Measurements from ENCODE around the gene LAMP1. TPM values are rescaled to one million over a fixed set of nuclear protein-coding genes. Genes with fewer than 3 reads are reported as not detected.
A peak's percentile ranks its signal among the peaks of the same experiment; 100 is the strongest.

Gene LAMP1
- total RNA-seq, 1 donor from 2014 or later: 116 TPM

DNA sequence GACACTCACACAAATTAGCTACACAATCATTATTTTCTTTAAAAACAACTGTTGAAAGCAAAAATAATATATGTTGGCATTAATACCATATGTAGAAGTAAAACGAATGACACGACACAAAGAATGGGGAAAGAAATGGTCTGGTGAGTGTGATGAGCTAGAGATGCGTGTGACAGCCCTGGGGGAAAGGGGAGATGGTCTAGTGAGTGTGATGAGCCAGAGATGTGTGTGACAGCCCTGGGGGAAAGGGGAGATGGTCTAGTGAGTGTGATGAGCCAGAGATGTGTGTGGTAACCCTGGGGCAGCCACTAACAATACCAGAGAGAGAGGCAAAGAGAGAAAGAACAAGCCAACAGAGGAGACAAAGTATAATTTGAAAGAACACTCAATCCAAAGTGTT lies 22.3 kb upstream of the LAMP1 start:
- TF ChIP-seq, protein P1, sequence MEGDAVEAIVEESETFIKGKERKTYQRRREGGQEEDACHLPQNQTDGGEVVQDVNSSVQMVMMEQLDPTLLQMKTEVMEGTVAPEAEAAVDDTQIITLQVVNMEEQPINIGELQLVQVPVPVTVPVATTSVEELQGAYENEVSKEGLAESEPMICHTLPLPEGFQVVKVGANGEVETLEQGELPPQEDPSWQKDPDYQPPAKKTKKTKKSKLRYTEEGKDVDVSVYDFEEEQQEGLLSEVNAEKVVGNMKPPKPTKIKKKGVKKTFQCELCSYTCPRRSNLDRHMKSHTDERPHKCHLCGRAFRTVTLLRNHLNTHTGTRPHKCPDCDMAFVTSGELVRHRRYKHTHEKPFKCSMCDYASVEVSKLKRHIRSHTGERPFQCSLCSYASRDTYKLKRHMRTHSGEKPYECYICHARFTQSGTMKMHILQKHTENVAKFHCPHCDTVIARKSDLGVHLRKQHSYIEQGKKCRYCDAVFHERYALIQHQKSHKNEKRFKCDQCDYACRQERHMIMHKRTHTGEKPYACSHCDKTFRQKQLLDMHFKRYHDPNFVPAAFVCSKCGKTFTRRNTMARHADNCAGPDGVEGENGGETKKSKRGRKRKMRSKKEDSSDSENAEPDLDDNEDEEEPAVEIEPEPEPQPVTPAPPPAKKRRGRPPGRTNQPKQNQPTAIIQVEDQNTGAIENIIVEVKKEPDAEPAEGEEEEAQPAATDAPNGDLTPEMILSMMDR (IDR thresholded peaks at IDR 0.05; ENCODE audit: unreplicated experiment): no peak
- Mint-ChIP-seq H3K36me3 (no peaks in the 10 kb centered on the region), H3K9me3 (peaks cover 8% of the 10 kb centered on the region)

DNA sequence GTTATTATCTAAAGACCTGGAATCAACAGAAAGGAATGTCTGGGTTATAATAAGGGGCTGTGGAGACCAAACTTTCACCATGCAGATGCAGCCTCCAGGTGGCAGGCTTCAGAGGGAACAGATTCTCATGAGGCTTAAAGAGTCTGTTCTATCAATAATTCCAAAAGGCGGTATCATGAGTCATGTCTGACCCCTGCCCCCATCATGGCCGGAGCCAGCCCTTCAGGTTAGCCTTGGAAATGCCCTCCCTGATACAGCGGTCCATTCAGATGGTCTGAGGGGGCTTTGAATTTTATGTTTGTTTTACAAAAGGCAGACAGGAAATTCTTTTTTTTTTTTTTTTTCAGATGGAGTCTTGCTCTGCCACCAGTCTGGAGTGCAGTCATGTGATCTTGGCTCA lies 21.7 kb upstream of the LAMP1 start:
- Mint-ChIP-seq H3K27ac (no peak overlapping the region), H3K9me3 (peaks cover 8% of the 10 kb centered on the region), H3K27me3 (ENCODE audit: low read depth) (no peaks in the 10 kb centered on the region), H3K4me1 (peaks cover 13% of the 10 kb centered on the region), H3K36me3 (no peaks in the 10 kb centered on the region), H3K4me3 (no peak overlapping the region)
- DNase-seq (ENCODE audit: low spot score in 2 of 2, unreplicated experiment in 2 of 2): no peak
- TF ChIP-seq, protein P1 (IDR thresholded peaks at IDR 0.05; ENCODE audit: unreplicated experiment): peak; percentile 43

More for the DNA sequence above, 22.3 kb upstream of the LAMP1 start:
- H3K27me3 Mint-ChIP-seq (ENCODE audit: low read depth): no peaks in the 10 kb centered on the region
- H3K27ac Mint-ChIP-seq: peak overlapping the region; percentile 0
- no peak for DNase-seq (ENCODE audit: low spot score in 2 of 2, unreplicated experiment in 2 of 2)
- H3K4me1 Mint-ChIP-seq: peaks cover 13% of the 10 kb centered on the region
- no peak overlapping the region for H3K4me3 Mint-ChIP-seq

DNA sequence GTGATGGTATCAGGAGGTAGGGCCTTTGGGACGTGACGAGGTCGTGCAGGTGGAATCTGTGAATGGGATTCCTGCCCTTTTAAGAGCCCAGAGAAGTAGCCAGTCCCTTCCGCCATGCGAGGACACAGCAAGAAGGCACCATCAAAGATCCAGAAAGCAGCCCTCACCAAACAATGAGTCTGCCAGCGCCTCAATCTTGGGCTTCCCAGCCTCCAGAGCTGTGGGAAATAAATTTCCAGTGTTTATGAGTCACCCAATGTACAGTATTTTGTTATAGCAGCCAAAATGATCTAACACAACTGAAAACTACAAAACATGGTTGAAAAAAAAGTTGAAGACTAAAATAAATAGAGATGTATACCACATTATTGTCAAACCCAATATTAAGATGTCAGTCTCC lies 16.9 kb upstream of the LAMP1 start:
- Mint-ChIP-seq H3K36me3 (no peaks in the 10 kb centered on the region), H3K27me3 (ENCODE audit: low read depth) (peaks cover 11% of the 10 kb centered on the region), H3K4me1 (peaks cover 4% of the 10 kb centered on the region), H3K27ac (no peak overlapping the region), H3K9me3 (peaks cover 8% of the 10 kb centered on the region), H3K4me3 (no peak overlapping the region)
- TF ChIP-seq, protein P1 (IDR thresholded peaks at IDR 0.05; ENCODE audit: unreplicated experiment): no peak
- DNase-seq (ENCODE audit: low spot score in 2 of 2, unreplicated experiment in 2 of 2): no peak

DNA sequence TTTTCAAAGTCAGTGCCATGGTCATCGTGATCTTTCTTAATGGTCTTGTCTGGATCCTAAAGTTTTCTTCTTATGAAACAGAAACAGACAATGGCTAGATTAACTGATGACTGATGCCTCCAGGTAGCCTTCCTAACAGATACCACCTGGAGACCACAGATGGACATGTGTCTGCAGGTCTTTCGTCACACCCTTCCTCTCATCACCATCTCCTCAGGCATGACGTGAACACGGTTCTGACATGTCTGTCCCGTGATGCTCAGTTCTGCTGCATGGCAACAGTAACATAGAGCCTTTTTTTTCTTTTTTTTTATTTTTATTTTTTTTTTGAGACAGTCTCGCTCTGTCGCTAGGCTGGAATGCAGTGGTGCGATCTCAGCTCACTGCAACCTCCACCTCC lies 13.1 kb upstream of the LAMP1 start:
- TF ChIP-seq, protein P1 (IDR thresholded peaks at IDR 0.05; ENCODE audit: unreplicated experiment): no peak
- DNase-seq (ENCODE audit: low spot score in 2 of 2, unreplicated experiment in 2 of 2): no peak
- Mint-ChIP-seq H3K36me3 (no peaks in the 10 kb centered on the region), H3K27me3 (ENCODE audit: low read depth) (peaks cover 22% of the 10 kb centered on the region), H3K4me1 (no peaks in the 10 kb centered on the region), H3K9me3 (peaks cover 3% of the 10 kb centered on the region), H3K27ac (no peak overlapping the region), H3K4me3 (no peak overlapping the region)

DNA sequence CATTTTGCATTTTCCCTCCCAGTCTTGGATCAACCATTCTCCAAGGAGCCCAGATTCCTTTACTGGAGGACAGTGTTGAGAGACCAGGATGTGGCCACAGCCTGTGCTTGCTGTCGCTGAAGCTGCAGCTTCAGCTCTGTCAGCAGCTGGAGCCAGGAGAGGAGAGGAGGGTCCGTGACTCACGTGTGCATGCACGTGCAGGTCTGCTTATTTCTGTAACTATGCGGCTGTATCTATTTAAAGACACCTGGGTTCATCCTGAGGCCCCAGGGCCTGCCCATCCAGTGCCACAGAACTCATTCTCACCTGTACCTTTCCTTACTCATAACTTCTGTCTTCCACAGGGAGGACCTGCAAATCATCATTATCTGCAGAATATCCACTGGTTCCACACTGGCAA lies 8.2 kb upstream of the LAMP1 start:
- H3K27me3 Mint-ChIP-seq (ENCODE audit: low read depth): peaks cover 48% of the 10 kb centered on the region
- H3K4me1 Mint-ChIP-seq: peaks cover 12% of the 10 kb centered on the region
- H3K27ac Mint-ChIP-seq: no peak overlapping the region
- H3K36me3 Mint-ChIP-seq: no peaks in the 10 kb centered on the region
- DNase-seq (ENCODE audit: low spot score in 2 of 2, unreplicated experiment in 2 of 2): no peak
- no peaks in the 10 kb centered on the region for H3K9me3 Mint-ChIP-seq
- TF ChIP-seq, protein P1 (IDR thresholded peaks at IDR 0.05; ENCODE audit: unreplicated experiment): no peak
- H3K4me3 Mint-ChIP-seq: no peak overlapping the region

DNA sequence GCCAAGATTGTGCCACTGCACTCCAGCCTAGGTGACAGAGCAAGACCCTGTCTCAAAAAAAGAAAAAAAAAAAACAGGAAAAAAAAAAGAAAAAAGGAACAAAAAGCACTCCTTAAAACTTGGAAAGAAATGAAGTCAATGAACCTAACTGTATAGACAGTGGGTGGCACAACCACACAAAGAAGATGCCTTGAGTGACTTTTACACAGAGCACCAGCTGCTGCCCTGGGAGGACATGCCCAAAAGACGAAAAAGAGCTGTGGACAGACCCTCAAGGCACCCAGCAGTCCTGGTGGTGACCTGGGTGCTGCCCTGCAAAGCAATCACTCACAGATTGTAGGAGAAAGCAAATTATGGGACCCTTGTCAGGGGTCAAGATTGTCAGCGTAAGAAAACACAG lies 5.9 kb upstream of the LAMP1 start:
- no peak for DNase-seq (ENCODE audit: low spot score in 2 of 2, unreplicated experiment in 2 of 2)
- peak overlapping the region; percentile 32 for H3K4me3 Mint-ChIP-seq
- H3K9me3 Mint-ChIP-seq: no peaks in the 10 kb centered on the region
- TF ChIP-seq, protein P1 (IDR thresholded peaks at IDR 0.05; ENCODE audit: unreplicated experiment): no peak
- H3K36me3 Mint-ChIP-seq: no peaks in the 10 kb centered on the region
- peak overlapping the region; percentile 39 for H3K27ac Mint-ChIP-seq
- peaks cover 12% of the 10 kb centered on the region for H3K4me1 Mint-ChIP-seq
- peaks cover 49% of the 10 kb centered on the region for H3K27me3 Mint-ChIP-seq (ENCODE audit: low read depth)

All from mesothelial cell of epicardium (in vitro differentiated cells).